MM.1S (cell line): ENCODE results near the gene FKBP7.

Experiments used
- DNase-seq: peaks from one replicate; pipeline ENCODE4 v3.0.0-alpha.2; 2015
- H2AFZ ChIP-seq: fragments of 300-600 bp; sonication (generic); 2 replicates; pipeline ENCODE4 v1.6.0; 2016; ENCODE audit warnings: antibody characterized with exemption, low read length
- H3F3A ChIP-seq: fragments of 300-600 bp; sonication (generic); 2 replicates; pipeline ENCODE4 v1.6.1; 2016; ENCODE audit warnings: mild to moderate bottlenecking, antibody characterized with exemption, low read length, moderate library complexity, mixed read lengths; ENCODE audit not compliant: insufficient read depth
- H3K27ac ChIP-seq: fragments of 300-600 bp; sonication (generic); 2 replicates; pipeline ENCODE4 v1.5.1; 2016; ENCODE audit warnings: mild to moderate bottlenecking, low read length
- H3K27me3 ChIP-seq: fragments of 300-600 bp; sonication (generic); replicated peaks from 2 replicates; pipeline ENCODE4 v1.6.0; 2016; ENCODE audit warnings: low read length; ENCODE audit not compliant: insufficient read depth
- H3K36me3 ChIP-seq: fragments of 300-600 bp; sonication (generic); replicated peaks from 2 replicates; pipeline ENCODE4 v1.6.1; 2016; ENCODE audit warnings: mild to moderate bottlenecking, low read length, mixed read lengths; ENCODE audit not compliant: insufficient read depth
- H3K4me1 ChIP-seq: fragments of 300-600 bp; sonication (generic); 2 replicates; pipeline ENCODE4 v1.6.1; 2016; ENCODE audit warnings: low read length, mixed read lengths
- H3K4me2 ChIP-seq: fragments of 300-600 bp; sonication (generic); 2 replicates; pipeline ENCODE4 v1.6.0; 2016; ENCODE audit warnings: low read depth, low read length
- H3K4me3 ChIP-seq: fragments of 300-600 bp; sonication (generic); 2 replicates; pipeline ENCODE4 v1.5.1; 2016; ENCODE audit warnings: low read length, mixed read lengths
- H3K79me2 ChIP-seq: fragments of 300-600 bp; sonication (generic); 2 replicates; pipeline ENCODE4 v1.6.1; 2016; ENCODE audit warnings: mixed run types, low read length, mixed read lengths
- H3K9ac ChIP-seq: fragments of 300-600 bp; sonication (generic); 2 replicates; pipeline ENCODE4 v1.6.1; 2016; ENCODE audit warnings: low read length, mixed read lengths
- H3K9me2 ChIP-seq: fragments of 300-600 bp; sonication (generic); replicated peaks from 2 replicates; pipeline ENCODE4 v1.6.1; 2016; ENCODE audit warnings: mild to moderate bottlenecking, low read length, mixed read lengths; ENCODE audit not compliant: insufficient read depth
- H3K9me3 ChIP-seq: fragments of 300-600 bp; sonication (generic); replicated peaks from 2 replicates; pipeline ENCODE4 v1.6.1; 2016; ENCODE audit warnings: mild to moderate bottlenecking, low read length, mixed read lengths; ENCODE audit not compliant: insufficient read depth
- H4K20me1 ChIP-seq: fragments of 300-600 bp; sonication (generic); 2 replicates; pipeline ENCODE4 v1.6.1; 2016; ENCODE audit warnings: mild to moderate bottlenecking, low read length, moderate library complexity, mixed read lengths; ENCODE audit not compliant: insufficient read depth
- EZH2 ChIP-seq: fragments of 300-600 bp; sonication (generic); optimal IDR thresholded peaks from 2 replicates; pipeline ENCODE3; 2017; ENCODE audit warnings: low read depth, mild to moderate bottlenecking, antibody characterized with exemption, low read length, mixed read lengths
- EZH2phosphoT487 ChIP-seq: fragments of 300-600 bp; sonication (generic); IDR thresholded peaks from 2 replicates; pipeline ENCODE4 v1.6.1; 2018; ENCODE audit warnings: antibody characterized with exemption, low read length
- TF ChIP-seq, protein P1 (sequence below): fragments of 300-600 bp; sonication (generic); IDR thresholded peaks from 2 replicates; pipeline ENCODE4 v1.5.1; 2016; ENCODE audit warnings: antibody characterized with exemption, low read length, mixed read lengths

The FKBP7 gene

DNA sequence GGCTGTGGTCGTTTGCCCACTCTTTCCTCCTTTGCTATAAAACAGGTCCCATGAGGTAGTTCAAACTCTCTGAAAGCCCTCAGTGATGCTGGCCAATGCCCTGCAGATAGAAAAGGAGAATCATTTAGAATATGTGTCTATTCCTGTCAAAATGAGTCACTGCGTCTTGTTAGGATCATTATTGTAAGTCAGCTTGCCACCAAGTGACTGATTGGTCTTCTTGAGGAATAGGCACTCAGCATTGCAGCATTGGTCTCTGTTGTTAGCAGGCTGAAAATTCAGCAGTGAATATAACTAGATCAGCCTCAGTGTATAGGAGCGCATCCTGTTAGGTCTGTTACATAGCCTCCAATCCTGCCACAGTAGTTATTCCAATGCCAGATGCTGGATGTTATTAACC lies 56.3 kb downstream of the FKBP7 start:
- Histone ChIP-seq H3K4me2 (no peak overlapping the region), H3K9me2 (no peaks in the 10 kb centered on the region), H4K20me1 (no peaks in the 10 kb centered on the region), H3K4me3 (no peak overlapping the region), H3K36me3 (0 out of 2 replicates have a peak, but pooled peaks cover 4% of the 10 kb centered on the region), H3K9me3 (no peaks in the 10 kb centered on the region), H3K9ac (no peak overlapping the region), H3F3A (no peaks in the 10 kb centered on the region), H3K27ac (no peak overlapping the region), H3K79me2 (no peaks in the 10 kb centered on the region), H2AFZ (no peak overlapping the region), H3K4me1 (no peaks in the 10 kb centered on the region), H3K27me3 (no peaks in the 10 kb centered on the region)
- TF ChIP-seq EZH2 (no peak), EZH2phosphoT487 (no peak)
- TF ChIP-seq, protein P1, sequence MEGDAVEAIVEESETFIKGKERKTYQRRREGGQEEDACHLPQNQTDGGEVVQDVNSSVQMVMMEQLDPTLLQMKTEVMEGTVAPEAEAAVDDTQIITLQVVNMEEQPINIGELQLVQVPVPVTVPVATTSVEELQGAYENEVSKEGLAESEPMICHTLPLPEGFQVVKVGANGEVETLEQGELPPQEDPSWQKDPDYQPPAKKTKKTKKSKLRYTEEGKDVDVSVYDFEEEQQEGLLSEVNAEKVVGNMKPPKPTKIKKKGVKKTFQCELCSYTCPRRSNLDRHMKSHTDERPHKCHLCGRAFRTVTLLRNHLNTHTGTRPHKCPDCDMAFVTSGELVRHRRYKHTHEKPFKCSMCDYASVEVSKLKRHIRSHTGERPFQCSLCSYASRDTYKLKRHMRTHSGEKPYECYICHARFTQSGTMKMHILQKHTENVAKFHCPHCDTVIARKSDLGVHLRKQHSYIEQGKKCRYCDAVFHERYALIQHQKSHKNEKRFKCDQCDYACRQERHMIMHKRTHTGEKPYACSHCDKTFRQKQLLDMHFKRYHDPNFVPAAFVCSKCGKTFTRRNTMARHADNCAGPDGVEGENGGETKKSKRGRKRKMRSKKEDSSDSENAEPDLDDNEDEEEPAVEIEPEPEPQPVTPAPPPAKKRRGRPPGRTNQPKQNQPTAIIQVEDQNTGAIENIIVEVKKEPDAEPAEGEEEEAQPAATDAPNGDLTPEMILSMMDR: no peak
- no peak for DNase-seq

DNA sequence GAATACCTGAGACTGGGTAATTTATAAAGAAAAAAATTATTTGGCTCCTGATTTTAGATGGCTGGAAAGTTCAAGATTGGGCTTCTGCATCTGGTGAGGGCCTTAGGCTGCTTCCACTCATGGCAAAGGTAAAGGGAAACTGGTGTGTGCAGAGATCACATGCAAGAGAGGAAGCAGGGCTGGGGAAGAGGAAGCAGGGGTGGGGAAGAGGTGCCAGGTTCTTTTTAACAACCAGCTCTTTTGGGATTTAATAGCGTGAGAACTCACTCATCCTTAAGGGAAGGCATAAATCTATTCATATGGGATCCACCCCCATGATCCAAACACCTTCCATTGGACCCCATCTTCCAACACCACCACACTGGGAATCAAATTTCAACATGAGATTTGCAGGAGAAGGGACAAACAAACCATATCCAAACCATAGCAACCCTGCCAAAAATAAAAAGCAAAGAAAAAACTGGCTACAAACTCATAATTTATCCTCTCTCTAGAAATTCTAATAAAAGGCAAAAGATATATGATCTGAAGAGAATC lies 57.9 kb downstream of the FKBP7 start:
- TF ChIP-seq, protein P1: no peak
- TF ChIP-seq EZH2: no peak
- no peak for TF ChIP-seq EZH2phosphoT487
- Histone ChIP-seq H3K4me3 (no peak overlapping the region), H2AFZ (no peak overlapping the region), H3K9me3 (no peaks in the 10 kb centered on the region), H4K20me1 (no peaks in the 10 kb centered on the region), H3K9me2 (no peaks in the 10 kb centered on the region), H3K4me1 (no peaks in the 10 kb centered on the region), H3K4me2 (no peak overlapping the region), H3F3A (no peaks in the 10 kb centered on the region), H3K9ac (no peak overlapping the region), H3K27me3 (no peaks in the 10 kb centered on the region), H3K27ac (no peak overlapping the region), H3K79me2 (no peaks in the 10 kb centered on the region), H3K36me3 (0 out of 2 replicates have a peak, but pooled peaks cover 4% of the 10 kb centered on the region)
- DNase-seq: no peak

DNA sequence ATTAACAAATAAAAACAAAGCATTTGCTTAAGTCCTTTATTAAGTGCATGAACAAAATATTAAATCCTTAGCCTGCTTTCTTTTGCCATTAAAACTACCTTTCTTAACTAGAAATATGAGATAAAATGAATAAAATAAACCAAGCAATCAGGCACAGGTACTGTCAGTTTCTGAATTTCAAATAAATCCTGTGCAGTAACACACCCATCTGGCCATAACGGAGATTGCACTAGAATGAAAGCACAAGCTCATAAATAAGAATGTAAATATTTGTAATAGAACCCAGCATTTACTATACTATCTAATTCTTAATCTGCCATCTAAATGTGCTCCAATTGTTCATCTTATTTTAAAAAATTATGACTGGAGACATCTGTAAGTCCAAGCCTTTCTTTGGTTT lies 59.3 kb downstream of the FKBP7 start:
- no peak for TF ChIP-seq EZH2phosphoT487
- TF ChIP-seq, protein P1: no peak; the same call in 1 of the 2 replicates
- no peak for TF ChIP-seq EZH2
- Histone ChIP-seq H3K9me3 (no peaks in the 10 kb centered on the region), H3K4me2 (no peak overlapping the region), H2AFZ (no peak overlapping the region), H3K9me2 (no peaks in the 10 kb centered on the region), H4K20me1 (no peaks in the 10 kb centered on the region), H3K4me1 (peaks cover 5% of the 10 kb centered on the region; the same call in 1 of the 2 replicates), H3K27me3 (no peaks in the 10 kb centered on the region), H3K36me3 (0 out of 2 replicates have a peak, but pooled peaks cover 4% of the 10 kb centered on the region), H3K27ac (no peak overlapping the region), H3K9ac (no peak overlapping the region), H3K4me3 (no peak overlapping the region), H3F3A (peaks cover 2% of the 10 kb centered on the region; the same call in 1 of the 2 replicates), H3K79me2 (no peaks in the 10 kb centered on the region)
- no peak for DNase-seq
